ENCODE results near the gene BLVRB. TPM values are rescaled to one million over a fixed set of nuclear protein-coding genes. Genes with fewer than 3 reads are reported as not detected.

BLVRB gene
- total and polyA plus RNA-seq, 2 of the 8 experiments (the other 6 are each of a cell fraction or from before 2014, with no cell fraction given) = 28.7 to 182 TPM

DNA sequence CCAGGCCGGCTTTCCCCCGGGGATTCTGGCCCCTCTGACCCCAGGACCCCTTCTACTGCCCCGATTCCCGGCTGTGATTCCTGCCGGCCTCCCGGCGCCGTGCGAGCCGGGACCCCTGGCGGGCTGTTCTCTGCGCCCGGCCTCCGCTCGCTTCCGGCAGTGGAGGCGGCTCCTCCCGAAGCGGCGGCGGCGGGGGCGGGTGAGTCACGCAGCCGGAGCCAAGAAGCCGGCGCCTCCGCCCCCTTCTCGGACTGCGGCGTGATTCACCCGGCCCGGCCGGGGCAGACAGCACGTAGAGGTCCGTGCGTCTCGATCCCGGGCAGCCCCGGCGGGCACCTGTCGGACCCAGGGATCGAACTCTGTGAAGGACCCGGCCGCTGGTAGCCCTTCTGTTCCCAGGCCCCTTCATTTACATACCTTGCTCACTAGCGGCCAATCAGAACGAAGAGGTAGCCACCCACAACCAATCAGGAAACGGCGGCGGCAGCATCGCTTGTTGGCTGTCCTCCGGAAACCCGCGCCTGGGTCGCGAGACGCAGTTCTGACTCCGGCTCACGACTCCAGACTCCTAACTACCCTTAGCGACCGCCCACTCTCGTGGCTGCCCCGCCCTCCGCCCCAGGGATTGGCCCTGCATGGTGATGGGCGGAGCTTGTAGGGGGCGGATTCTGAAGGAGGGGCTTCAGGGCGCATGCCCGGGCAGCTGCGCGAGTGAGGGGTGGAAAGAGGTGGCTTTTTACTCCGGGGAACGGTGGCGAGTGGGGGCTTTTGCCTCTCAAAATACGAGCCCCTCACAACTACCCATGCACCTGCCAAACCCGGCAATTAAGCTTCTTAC, 39.9 kb downstream of the BLVRB start, which contains the start of gene SERTAD1 (continued):
- TF ChIP-seq, protein P1, sequence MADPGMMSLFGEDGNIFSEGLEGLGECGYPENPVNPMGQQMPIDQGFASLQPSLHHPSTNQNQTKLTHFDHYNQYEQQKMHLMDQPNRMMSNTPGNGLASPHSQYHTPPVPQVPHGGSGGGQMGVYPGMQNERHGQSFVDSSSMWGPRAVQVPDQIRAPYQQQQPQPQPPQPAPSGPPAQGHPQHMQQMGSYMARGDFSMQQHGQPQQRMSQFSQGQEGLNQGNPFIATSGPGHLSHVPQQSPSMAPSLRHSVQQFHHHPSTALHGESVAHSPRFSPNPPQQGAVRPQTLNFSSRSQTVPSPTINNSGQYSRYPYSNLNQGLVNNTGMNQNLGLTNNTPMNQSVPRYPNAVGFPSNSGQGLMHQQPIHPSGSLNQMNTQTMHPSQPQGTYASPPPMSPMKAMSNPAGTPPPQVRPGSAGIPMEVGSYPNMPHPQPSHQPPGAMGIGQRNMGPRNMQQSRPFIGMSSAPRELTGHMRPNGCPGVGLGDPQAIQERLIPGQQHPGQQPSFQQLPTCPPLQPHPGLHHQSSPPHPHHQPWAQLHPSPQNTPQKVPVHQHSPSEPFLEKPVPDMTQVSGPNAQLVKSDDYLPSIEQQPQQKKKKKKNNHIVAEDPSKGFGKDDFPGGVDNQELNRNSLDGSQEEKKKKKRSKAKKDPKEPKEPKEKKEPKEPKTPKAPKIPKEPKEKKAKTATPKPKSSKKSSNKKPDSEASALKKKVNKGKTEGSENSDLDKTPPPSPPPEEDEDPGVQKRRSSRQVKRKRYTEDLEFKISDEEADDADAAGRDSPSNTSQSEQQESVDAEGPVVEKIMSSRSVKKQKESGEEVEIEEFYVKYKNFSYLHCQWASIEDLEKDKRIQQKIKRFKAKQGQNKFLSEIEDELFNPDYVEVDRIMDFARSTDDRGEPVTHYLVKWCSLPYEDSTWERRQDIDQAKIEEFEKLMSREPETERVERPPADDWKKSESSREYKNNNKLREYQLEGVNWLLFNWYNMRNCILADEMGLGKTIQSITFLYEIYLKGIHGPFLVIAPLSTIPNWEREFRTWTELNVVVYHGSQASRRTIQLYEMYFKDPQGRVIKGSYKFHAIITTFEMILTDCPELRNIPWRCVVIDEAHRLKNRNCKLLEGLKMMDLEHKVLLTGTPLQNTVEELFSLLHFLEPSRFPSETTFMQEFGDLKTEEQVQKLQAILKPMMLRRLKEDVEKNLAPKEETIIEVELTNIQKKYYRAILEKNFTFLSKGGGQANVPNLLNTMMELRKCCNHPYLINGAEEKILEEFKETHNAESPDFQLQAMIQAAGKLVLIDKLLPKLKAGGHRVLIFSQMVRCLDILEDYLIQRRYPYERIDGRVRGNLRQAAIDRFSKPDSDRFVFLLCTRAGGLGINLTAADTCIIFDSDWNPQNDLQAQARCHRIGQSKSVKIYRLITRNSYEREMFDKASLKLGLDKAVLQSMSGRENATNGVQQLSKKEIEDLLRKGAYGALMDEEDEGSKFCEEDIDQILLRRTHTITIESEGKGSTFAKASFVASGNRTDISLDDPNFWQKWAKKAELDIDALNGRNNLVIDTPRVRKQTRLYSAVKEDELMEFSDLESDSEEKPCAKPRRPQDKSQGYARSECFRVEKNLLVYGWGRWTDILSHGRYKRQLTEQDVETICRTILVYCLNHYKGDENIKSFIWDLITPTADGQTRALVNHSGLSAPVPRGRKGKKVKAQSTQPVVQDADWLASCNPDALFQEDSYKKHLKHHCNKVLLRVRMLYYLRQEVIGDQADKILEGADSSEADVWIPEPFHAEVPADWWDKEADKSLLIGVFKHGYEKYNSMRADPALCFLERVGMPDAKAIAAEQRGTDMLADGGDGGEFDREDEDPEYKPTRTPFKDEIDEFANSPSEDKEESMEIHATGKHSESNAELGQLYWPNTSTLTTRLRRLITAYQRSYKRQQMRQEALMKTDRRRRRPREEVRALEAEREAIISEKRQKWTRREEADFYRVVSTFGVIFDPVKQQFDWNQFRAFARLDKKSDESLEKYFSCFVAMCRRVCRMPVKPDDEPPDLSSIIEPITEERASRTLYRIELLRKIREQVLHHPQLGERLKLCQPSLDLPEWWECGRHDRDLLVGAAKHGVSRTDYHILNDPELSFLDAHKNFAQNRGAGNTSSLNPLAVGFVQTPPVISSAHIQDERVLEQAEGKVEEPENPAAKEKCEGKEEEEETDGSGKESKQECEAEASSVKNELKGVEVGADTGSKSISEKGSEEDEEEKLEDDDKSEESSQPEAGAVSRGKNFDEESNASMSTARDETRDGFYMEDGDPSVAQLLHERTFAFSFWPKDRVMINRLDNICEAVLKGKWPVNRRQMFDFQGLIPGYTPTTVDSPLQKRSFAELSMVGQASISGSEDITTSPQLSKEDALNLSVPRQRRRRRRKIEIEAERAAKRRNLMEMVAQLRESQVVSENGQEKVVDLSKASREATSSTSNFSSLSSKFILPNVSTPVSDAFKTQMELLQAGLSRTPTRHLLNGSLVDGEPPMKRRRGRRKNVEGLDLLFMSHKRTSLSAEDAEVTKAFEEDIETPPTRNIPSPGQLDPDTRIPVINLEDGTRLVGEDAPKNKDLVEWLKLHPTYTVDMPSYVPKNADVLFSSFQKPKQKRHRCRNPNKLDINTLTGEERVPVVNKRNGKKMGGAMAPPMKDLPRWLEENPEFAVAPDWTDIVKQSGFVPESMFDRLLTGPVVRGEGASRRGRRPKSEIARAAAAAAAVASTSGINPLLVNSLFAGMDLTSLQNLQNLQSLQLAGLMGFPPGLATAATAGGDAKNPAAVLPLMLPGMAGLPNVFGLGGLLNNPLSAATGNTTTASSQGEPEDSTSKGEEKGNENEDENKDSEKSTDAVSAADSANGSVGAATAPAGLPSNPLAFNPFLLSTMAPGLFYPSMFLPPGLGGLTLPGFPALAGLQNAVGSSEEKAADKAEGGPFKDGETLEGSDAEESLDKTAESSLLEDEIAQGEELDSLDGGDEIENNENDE (IDR thresholded peaks at IDR 0.05; ENCODE audit: insufficient replicate concordance, low read length) = no peak
- TF ChIP-seq SIN3A (conservative IDR thresholded peaks at IDR 0.05 in 1 of 2, IDR thresholded peaks at IDR 0.05 in 1 of 2; ENCODE audit: low read depth in 1 of 2, low read length in 2 of 2) (peak; percentile 1 to 26; a peak in 1 of 4 replicates), POLR2A (IDR thresholded peaks at IDR 0.05; ENCODE audit: control extremely low read depth in 1 of 2, low read depth in 2 of 2, low read length in 2 of 2) (peak; percentile 92 to 96), SP4 (IDR thresholded peaks at IDR 0.05; ENCODE audit: low read length) (peak; percentile 67), KDM1A (IDR thresholded peaks at IDR 0.05; ENCODE audit: borderline replicate concordance, low read length) (no peak), RBBP5 (IDR thresholded peaks at IDR 0.05; ENCODE audit: borderline replicate concordance, low read depth, low read length) (no peak), NANOG (IDR thresholded peaks at IDR 0.05; ENCODE audit: insufficient read depth, low read depth, low read length, poor library complexity, severe bottlenecking) (peak; percentile 41)
- TF ChIP-seq, protein P2, sequence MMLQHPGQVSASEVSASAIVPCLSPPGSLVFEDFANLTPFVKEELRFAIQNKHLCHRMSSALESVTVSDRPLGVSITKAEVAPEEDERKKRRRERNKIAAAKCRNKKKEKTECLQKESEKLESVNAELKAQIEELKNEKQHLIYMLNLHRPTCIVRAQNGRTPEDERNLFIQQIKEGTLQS (IDR thresholded peaks at IDR 0.05; ENCODE audit: insufficient read depth, low read depth, low read length) = no peak

Data from H1 (cell line).